GM21786 (cell line): Measurements from ENCODE around the gene C20orf202.
"Not testable (repeated sequence)": the region's sequence is repeated elsewhere in the genome, so short reads cannot be mapped to it uniquely, and the experiment has no call there.

Source experiments
- ATAC-seq: cut with Tn5 transposase; IDR thresholded peaks from one replicate; pipeline ENCODE4 v1.9.1; 2021; ENCODE audit not compliant: unreplicated experiment

The C20orf202 gene

GRCh38 chr20:1242530-1242929, 39.3 kb downstream of the C20orf202 start:
- ATAC-seq, result no peak

- no peak for ATAC-seq
Observed at GRCh38 chr20:1245578-1245977, 42.3 kb downstream of the C20orf202 start.

GRCh38 chr20:1247689-1248088, 44.4 kb downstream of the C20orf202 start:
- no peak for ATAC-seq

- ATAC-seq, result not testable (repeated sequence)
Observed at GRCh38 chr20:1250282-1250681, 47.0 kb downstream of the C20orf202 start.

GRCh38 chr20:1252416-1252815, 49.2 kb downstream of the C20orf202 start:
- no peak for ATAC-seq

- ATAC-seq, result no peak
Observed at GRCh38 chr20:1254254-1254653, 51.0 kb downstream of the C20orf202 start.

GRCh38 chr20:1255675-1256074, 52.4 kb downstream of the C20orf202 start:
- no peak for ATAC-seq
